K562 (cell line): ENCODE data around the gene ID2. TPM values are rescaled to one million over a fixed set of nuclear protein-coding genes. Genes with fewer than 3 reads are reported as not detected.

ENCODE experiments used
- CTCF ChIP-seq, 3 experiments: IDR thresholded peaks in 2 of 3; conservative IDR thresholded peaks in 1 of 3; 2 replicates each; pipeline ENCODE4 v1.5.1; 2011 to 2012; ENCODE audit warnings: low read length in 3 of 3, mild to moderate bottlenecking in 3 of 3, control low read depth in 2 of 3, improper control_type of control experiment in 1 of 3, inconsistent platforms in 1 of 3, low read depth in 1 of 3, mixed read lengths in 1 of 3, moderate library complexity in 1 of 3; ENCODE audit not compliant: insufficient read depth in 2 of 3
- ELF2 ChIP-seq: fragments of 250-450 bp; sonication (Bioruptor Pico); IDR thresholded peaks from 2 replicates; pipeline ENCODE4 v1.5.0; 2021; ENCODE audit warnings: mild to moderate bottlenecking
- FOXK1 ChIP-seq: sonication (generic); formaldehyde crosslinking; IDR thresholded peaks from 2 replicates; pipeline ENCODE4 v1.8.0; 2022; ENCODE audit warnings: missing genetic modification reagents, mild to moderate bottlenecking, borderline replicate concordance
- ID3 ChIP-seq, 2 experiments: fragments of 250-450 bp in 1 of 2; fragments of 450-650 bp in 1 of 2; sonication (Bioruptor Pico) in 1 of 2; IDR thresholded peaks; 2 replicates each; pipeline versions ENCODE4 v1.6.1 to v1.8.0; 2016 to 2021; ENCODE audit warnings: mild to moderate bottlenecking in 2 of 2, moderate library complexity in 2 of 2, missing compliant biosample characterization in 1 of 2, missing genetic modification characterization in 1 of 2
- KDM2B ChIP-seq: fragments of 250-450 bp; sonication (Bioruptor Pico); IDR thresholded peaks from 2 replicates; pipeline ENCODE4 v1.8.0; 2021; ENCODE audit warnings: mild to moderate bottlenecking, moderate library complexity
- KDM4B ChIP-seq, 2 experiments: fragments of 450-650 bp in 1 of 2; sonication (generic) in 1 of 2; IDR thresholded peaks; 2 replicates each; pipeline ENCODE4 v1.6.1; 2016 to 2017; ENCODE audit warnings: borderline replicate concordance in 2 of 2, antibody characterized with exemption in 1 of 2, low read depth in 1 of 2, mild to moderate bottlenecking in 1 of 2
- POLR2G ChIP-seq: fragments of 200-400 bp; formaldehyde crosslinking; IDR thresholded peaks from 2 replicates; pipeline ENCODE4 v1.6.1; 2017; ENCODE audit warnings: low read depth, mild to moderate bottlenecking, antibody characterized with exemption, low read length, moderate library complexity
- RCOR1 ChIP-seq, 2 experiments: IDR thresholded peaks; 2 replicates each; pipeline ENCODE4 v1.6.1; 2012; ENCODE audit warnings: low read depth in 2 of 2, low read length in 2 of 2, borderline replicate concordance in 1 of 2, improper control_type of control experiment in 1 of 2
- SAFB ChIP-seq: fragments of 200-400 bp; formaldehyde crosslinking; IDR thresholded peaks from 2 replicates; pipeline ENCODE4 v1.6.1; 2017; ENCODE audit warnings: low read depth, low read length, borderline replicate concordance
- TFE3 ChIP-seq: fragments of 450-650 bp; formaldehyde crosslinking; IDR thresholded peaks from 2 replicates; pipeline ENCODE4 v1.4.0; 2020; ENCODE audit warnings: mild to moderate bottlenecking, mixed read lengths
- XRCC3 ChIP-seq: fragments of 450-650 bp; IDR thresholded peaks from 2 replicates; pipeline ENCODE4 v1.6.1; 2017; ENCODE audit warnings: mild to moderate bottlenecking, moderate library complexity
- ZBTB7A ChIP-seq: IDR thresholded peaks from 2 replicates; pipeline ENCODE4 v1.6.1; 2011; ENCODE audit warnings: low read depth, mild to moderate bottlenecking, low read length, moderate library complexity, borderline replicate concordance; ENCODE audit not compliant: control insufficient read depth
- ZFP91 ChIP-seq: sonication (generic); formaldehyde crosslinking; IDR thresholded peaks from 2 replicates; pipeline ENCODE4 v1.8.0; 2022; ENCODE audit warnings: mild to moderate bottlenecking, missing genetic modification reagents
- ZNF282 ChIP-seq: sonication (generic); formaldehyde crosslinking; IDR thresholded peaks from 2 replicates; pipeline ENCODE4 v1.8.1; 2023; ENCODE audit warnings: missing genetic modification reagents
- ZNF609 ChIP-seq: sonication (generic); formaldehyde crosslinking; IDR thresholded peaks from 2 replicates; pipeline ENCODE4 v1.8.1; 2023; ENCODE audit warnings: missing genetic modification reagents, mild to moderate bottlenecking, borderline replicate concordance
- polyA plus RNA-seq, 8 experiments: library from polyadenylated mRNA; depleted of rRNA in 4 of 8; stranded (reverse) in 5 of 8; unstranded in 3 of 8; fragments of >200 nt; fragmentation: Nextera tagmentation in 2 of 8; fragmentation: Illumina TruSeq in 1 of 8; extraction: Ambion mirVana in 2 of 8; extraction: Trizol in 1 of 8; gene quantifications; 2 replicates each; pipeline versions ENCODE4 v1.2.1 to v1.2.3, GENCODE V29; 2011 to 2014; ENCODE audit warnings: inconsistent platforms in 1 of 8, missing spikeins in 1 of 8
- total RNA-seq, 7 experiments: library from RNA; depleted of rRNA in 6 of 7; stranded (reverse); fragments of >200 nt in 6 of 7; fragmentation: Illumina TruSeq in 2 of 7; extraction: Trizol in 2 of 7; gene quantifications; 2 replicates each; pipeline versions ENCODE4 v1.2.1 to v1.2.3, GENCODE V29; 2011 to 2021; ENCODE audit warnings: low replicate concordance in 1 of 7

Gene ID2
- total and polyA plus RNA-seq, 9 of the 15 experiments (the other 6 are each of a cell fraction or from before 2014, with no cell fraction given) = 8.0 to 35.7 (median 16.6) TPM

GRCh38 chr2:8693157-8693821, 11.4 kb downstream of the ID2 start (continued):
- TF ChIP-seq TFE3 (CRISPR knock-in tag) = no peak
- no peak for TF ChIP-seq XRCC3
- TF ChIP-seq ZFP91 (CRISPR knock-in tag) = no peak
- no peak for TF ChIP-seq SAFB
- TF ChIP-seq FOXK1 (CRISPR knock-in tag) = no peak
- no peak for TF ChIP-seq ZNF609
- peak in 1 of 2 experiments; percentile 42; a peak in 1 of 4 replicates for TF ChIP-seq RCOR1 (IDR thresholded peaks at IDR 0.05; ENCODE audit: borderline replicate concordance in 1 of 2, low read depth in 2 of 2, low read length in 2 of 2)
- no peak for TF ChIP-seq KDM4B (IDR thresholded peaks at IDR 0.05; ENCODE audit: borderline replicate concordance in 2 of 2, low read depth in 1 of 2)
- 0 out of 2 replicates have a peak, but pooled peaks have one; percentile 44 for TF ChIP-seq POLR2G
- TF ChIP-seq CTCF (IDR thresholded peaks at IDR 0.05 in 2 of 3, conservative IDR thresholded peaks at IDR 0.05 in 1 of 3; ENCODE audit: insufficient read depth in 2 of 3, low read depth in 1 of 3, low read length in 3 of 3) = peak; percentile 76 to 89 (median 87)
- peak; percentile 87; the same call in 1 of the 2 replicates for TF ChIP-seq ZBTB7A
- no peak for TF ChIP-seq ELF2 (CRISPR knock-in tag)
- 0 out of 2 replicates have a peak, but pooled peaks have one; percentile 33 for TF ChIP-seq ZNF282 (CRISPR knock-in tag)
- TF ChIP-seq ID3 (CRISPR knock-in tag; IDR thresholded peaks at IDR 0.05) = no peak
- TF ChIP-seq ID3 (tag; IDR thresholded peaks at IDR 0.05) = no peak
- no peak for TF ChIP-seq KDM2B (CRISPR knock-in tag)
